ENCODE measurements around the gene TRIOBP.

The TRIOBP gene

DNA sequence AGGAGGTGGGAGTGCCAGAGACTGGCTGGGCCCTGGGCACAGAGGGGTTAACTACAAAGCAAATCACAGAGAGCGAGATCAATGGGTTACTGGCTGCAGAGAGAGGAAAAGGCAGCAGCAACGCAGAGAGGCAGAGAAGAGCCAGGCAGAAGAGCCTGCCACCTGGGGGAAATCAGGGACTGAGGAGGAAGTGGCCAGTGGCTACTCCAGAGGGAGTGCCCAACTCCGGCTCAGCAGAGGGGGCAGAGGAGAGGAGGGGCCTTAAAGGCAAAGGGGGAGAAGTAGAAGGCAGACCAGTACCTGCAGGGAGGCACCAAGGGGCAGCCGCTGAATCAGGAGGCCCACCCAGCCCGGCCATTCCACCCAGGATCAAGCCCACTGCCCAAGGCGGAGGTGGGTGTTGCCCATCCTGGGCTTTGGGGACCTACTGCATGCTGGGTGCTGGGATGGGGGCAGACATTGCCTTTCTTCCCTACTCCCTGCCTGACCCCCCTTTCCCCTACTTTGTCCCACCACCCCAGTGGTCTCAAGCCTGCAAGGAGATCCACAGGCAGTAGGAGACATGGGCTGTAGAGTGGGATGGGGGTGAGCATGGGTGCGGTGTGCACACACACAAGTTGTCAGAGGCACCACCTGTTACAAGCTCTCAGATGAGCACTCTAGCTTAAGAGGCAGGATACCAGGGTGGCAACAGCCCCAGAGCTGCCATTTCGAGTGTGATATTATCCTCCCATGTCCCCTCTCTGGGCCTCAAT is 125.4 kb downstream of the TRIOBP start:
- H3K27ac ChIP-seq: no peak overlapping the region
- ChIA-PET POLR2A (ENCODE audit: low non-redundant PET) (no interaction called here), CTCF (interaction anchor here (1.2 kb wide), 1 partner anchor 20 kb away, joined by 3 read pairs; no protein-coding TSS in a partner anchor)
- no peak for DNase-seq (ENCODE audit: low spot score)
- TF ChIP-seq, protein P1, sequence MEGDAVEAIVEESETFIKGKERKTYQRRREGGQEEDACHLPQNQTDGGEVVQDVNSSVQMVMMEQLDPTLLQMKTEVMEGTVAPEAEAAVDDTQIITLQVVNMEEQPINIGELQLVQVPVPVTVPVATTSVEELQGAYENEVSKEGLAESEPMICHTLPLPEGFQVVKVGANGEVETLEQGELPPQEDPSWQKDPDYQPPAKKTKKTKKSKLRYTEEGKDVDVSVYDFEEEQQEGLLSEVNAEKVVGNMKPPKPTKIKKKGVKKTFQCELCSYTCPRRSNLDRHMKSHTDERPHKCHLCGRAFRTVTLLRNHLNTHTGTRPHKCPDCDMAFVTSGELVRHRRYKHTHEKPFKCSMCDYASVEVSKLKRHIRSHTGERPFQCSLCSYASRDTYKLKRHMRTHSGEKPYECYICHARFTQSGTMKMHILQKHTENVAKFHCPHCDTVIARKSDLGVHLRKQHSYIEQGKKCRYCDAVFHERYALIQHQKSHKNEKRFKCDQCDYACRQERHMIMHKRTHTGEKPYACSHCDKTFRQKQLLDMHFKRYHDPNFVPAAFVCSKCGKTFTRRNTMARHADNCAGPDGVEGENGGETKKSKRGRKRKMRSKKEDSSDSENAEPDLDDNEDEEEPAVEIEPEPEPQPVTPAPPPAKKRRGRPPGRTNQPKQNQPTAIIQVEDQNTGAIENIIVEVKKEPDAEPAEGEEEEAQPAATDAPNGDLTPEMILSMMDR (conservative IDR thresholded peaks at IDR 0.05; ENCODE audit: low read depth): no peak

DNA sequence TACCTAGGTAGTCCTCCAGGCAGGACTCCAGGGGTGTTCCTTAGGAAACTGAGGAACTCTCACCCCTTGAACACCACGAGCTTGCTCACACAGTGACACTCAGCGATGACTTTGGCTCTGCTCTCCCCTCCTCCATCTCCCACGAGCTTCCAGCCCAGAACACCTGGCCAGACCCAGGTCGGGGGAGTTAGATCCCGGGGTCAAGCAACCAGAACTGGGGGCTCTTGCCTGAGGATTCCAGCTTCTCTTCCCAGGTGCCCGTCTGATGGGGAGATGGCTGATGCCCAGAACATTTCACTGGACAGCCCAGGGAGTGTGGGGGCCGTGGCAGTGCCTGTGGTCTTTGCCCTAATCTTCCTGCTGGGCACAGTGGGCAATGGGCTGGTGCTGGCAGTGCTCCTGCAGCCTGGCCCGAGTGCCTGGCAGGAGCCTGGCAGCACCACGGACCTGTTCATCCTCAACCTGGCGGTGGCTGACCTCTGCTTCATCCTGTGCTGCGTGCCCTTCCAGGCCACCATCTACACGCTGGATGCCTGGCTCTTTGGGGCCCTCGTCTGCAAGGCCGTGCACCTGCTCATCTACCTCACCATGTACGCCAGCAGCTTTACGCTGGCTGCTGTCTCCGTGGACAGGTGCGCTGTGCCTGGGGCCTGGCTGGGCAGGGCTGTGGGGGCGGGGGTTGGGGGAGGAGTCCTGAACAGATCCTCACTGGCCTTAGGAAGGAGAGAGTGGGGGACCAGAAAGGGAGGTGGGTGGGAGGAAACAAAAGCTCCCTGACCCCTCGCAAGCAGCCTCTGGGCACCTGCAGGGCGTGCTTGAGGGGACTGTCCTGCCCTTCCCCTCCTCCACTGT is 126.5 kb downstream of the TRIOBP start, which contains the start of gene GALR3:
Gene GALR3, plus strand, starts transcription at position 249 of the 852 bp plus-strand sequence. Its CDS starts 25 bp downstream, at position 274.
- H3K27ac ChIP-seq: no peak within 1 kb of the TSS
- TF ChIP-seq, protein P1 (conservative IDR thresholded peaks at IDR 0.05; ENCODE audit: low read depth): no peak
- ChIA-PET POLR2A (ENCODE audit: low non-redundant PET) (no interaction called here), CTCF (interaction anchor here (0.7 to 1.2 kb wide), 2 partner anchors 18 to 203 kb away, joined by 3 read pairs; no protein-coding TSS in a partner anchor)
- DNase-seq (ENCODE audit: low spot score): no peak

DNA sequence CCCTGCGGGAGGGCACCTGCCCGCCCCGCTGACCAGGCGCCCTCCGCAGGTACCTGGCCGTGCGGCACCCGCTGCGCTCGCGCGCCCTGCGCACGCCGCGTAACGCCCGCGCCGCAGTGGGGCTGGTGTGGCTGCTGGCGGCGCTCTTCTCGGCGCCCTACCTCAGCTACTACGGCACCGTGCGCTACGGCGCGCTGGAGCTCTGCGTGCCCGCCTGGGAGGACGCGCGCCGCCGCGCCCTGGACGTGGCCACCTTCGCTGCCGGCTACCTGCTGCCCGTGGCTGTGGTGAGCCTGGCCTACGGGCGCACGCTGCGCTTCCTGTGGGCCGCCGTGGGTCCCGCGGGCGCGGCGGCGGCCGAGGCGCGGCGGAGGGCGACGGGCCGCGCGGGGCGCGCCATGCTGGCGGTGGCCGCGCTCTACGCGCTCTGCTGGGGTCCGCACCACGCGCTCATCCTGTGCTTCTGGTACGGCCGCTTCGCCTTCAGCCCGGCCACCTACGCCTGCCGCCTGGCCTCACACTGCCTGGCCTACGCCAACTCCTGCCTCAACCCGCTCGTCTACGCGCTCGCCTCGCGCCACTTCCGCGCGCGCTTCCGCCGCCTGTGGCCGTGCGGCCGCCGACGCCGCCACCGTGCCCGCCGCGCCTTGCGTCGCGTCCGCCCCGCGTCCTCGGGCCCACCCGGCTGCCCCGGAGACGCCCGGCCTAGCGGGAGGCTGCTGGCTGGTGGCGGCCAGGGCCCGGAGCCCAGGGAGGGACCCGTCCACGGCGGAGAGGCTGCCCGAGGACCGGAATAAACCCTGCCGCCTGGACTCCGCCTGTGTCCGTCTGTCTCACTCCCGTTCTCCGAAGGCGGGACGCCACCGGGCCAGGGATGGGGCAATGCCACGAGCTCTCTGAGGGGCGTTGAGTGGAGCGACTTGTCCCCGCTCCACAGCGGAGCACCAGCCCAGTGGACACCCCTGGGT is 128.1 kb downstream of the TRIOBP start:
- ChIA-PET POLR2A (ENCODE audit: low non-redundant PET) (interaction anchor here (0.6 kb wide), 1 partner anchor 42 kb away, joined by 6 read pairs; no protein-coding TSS in a partner anchor), CTCF (interaction anchor here (0.6 kb wide), 1 partner anchor 15 kb away, joined by 3 read pairs; no protein-coding TSS in a partner anchor)
- H3K27ac ChIP-seq: no peak overlapping the region
- TF ChIP-seq, protein P1 (conservative IDR thresholded peaks at IDR 0.05; ENCODE audit: low read depth): no peak
- DNase-seq (ENCODE audit: low spot score): no peak
